ENCODE results near the gene MYOF.
"Not testable (repeated sequence)": the region's sequence is repeated elsewhere in the genome, so short reads cannot be mapped to it uniquely, and the experiment has no call there.

MYOF gene

GRCh38 chr10:93451244-93451947 is 30.7 kb downstream of the MYOF start:
- no peak for DNase-seq

GRCh38 chr10:93447970-93448369 is 34.2 kb downstream of the MYOF start:
- DNase-seq = no peak

- DNase-seq = no peak
These were observed 35.1 kb downstream of the MYOF start for GRCh38 chr10:93447019-93447418.

- no peak for DNase-seq
These were observed 36.0 kb downstream of the MYOF start for GRCh38 chr10:93445978-93446720.

GRCh38 chr10:93445097-93445960 is 36.8 kb downstream of the MYOF start:
- no peak for DNase-seq

GRCh38 chr10:93443481-93443880 is 38.7 kb downstream of the MYOF start:
- no peak for DNase-seq

GRCh38 chr10:93442721-93443120 is 39.4 kb downstream of the MYOF start:
- DNase-seq = not testable (repeated sequence)

- no peak for DNase-seq
These were observed 41.5 kb downstream of the MYOF start for GRCh38 chr10:93440591-93441091.

- no peak for DNase-seq
These were observed 43.4 kb downstream of the MYOF start for GRCh38 chr10:93438613-93439253.

- no peak for DNase-seq
These were observed 44.1 kb downstream of the MYOF start for GRCh38 chr10:93437946-93438612.

- DNase-seq = no peak
These were observed 44.8 kb downstream of the MYOF start for GRCh38 chr10:93437086-93437945.

- no peak for DNase-seq
These were observed 45.5 kb downstream of the MYOF start for GRCh38 chr10:93436591-93437085.

- DNase-seq = no peak
These were observed 46.3 kb downstream of the MYOF start for GRCh38 chr10:93435621-93436397.

- DNase-seq = no peak
These were observed 47.1 kb downstream of the MYOF start for GRCh38 chr10:93434991-93435491.

- DNase-seq = no peak
These were observed 50.8 kb downstream of the MYOF start for GRCh38 chr10:93431361-93431760.

- no peak for DNase-seq
These were observed 56.3 kb downstream of the MYOF start for GRCh38 chr10:93425861-93426260.

GRCh38 chr10:93422118-93422517 is 60.0 kb downstream of the MYOF start:
- no peak for DNase-seq

- no peak for DNase-seq
These were observed 60.9 kb downstream of the MYOF start for GRCh38 chr10:93420944-93421825.

- no peak for DNase-seq
These were observed 62.0 kb downstream of the MYOF start for GRCh38 chr10:93420091-93420490.
